ENCODE results near the gene ITPRID2. TPM values are rescaled to one million over a fixed set of nuclear protein-coding genes. Genes with fewer than 3 reads are reported as not detected.
"Not testable (repeated sequence)": the region's sequence is repeated elsewhere in the genome, so short reads cannot be mapped to it uniquely, and the experiment has no call there.

The ITPRID2 gene
- total RNA-seq, 1 donor from 2014 or later = 115 TPM

DNA sequence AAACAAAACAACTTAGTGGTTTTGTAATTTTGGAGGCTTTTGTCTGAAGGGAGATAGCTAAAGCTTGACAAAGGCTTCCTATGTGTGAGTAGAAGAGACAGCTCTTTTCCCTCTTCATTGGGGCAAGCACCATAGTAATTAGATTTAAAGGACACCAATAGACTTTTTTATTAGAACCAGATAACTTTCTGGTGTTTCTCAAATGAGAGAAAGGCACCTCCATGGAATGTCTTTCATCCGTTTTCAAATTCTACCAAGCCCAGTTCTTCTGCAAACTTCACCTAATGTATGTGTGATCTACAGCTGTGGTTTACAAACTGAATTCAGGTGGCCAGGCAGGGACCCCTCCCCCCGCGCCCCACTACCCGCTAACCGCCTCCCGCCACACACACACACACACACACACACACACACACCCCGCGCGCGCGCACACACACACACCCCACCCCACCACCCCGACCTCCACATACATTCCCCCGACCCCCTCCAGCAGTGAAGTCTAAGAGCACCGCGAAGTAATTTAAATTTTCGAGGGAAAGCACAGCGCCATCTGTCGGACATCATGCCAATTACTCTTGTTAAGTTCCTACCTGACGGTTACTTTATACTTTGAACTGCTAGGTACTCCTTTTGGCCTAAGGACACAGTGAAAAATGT is 62.5 kb downstream of the ITPRID2 start:
- Mint-ChIP-seq H3K4me3 (peak overlapping the region; percentile 40), H3K36me3 (ENCODE audit: low read depth) (no peaks in the 10 kb centered on the region), H3K27ac (ENCODE audit: unreplicated experiment) (no peak overlapping the region), H3K9me3 (peaks cover 2% of the 10 kb centered on the region), H3K4me1 (peaks cover 16% of the 10 kb centered on the region), H3K27me3 (ENCODE audit: low read depth) (no peaks in the 10 kb centered on the region)
- TF ChIP-seq, protein P1, sequence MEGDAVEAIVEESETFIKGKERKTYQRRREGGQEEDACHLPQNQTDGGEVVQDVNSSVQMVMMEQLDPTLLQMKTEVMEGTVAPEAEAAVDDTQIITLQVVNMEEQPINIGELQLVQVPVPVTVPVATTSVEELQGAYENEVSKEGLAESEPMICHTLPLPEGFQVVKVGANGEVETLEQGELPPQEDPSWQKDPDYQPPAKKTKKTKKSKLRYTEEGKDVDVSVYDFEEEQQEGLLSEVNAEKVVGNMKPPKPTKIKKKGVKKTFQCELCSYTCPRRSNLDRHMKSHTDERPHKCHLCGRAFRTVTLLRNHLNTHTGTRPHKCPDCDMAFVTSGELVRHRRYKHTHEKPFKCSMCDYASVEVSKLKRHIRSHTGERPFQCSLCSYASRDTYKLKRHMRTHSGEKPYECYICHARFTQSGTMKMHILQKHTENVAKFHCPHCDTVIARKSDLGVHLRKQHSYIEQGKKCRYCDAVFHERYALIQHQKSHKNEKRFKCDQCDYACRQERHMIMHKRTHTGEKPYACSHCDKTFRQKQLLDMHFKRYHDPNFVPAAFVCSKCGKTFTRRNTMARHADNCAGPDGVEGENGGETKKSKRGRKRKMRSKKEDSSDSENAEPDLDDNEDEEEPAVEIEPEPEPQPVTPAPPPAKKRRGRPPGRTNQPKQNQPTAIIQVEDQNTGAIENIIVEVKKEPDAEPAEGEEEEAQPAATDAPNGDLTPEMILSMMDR (conservative IDR thresholded peaks at IDR 0.05) = peak; percentile 71
- peak; percentile 75 for DNase-seq (ENCODE audit: low read depth, low spot score)

DNA sequence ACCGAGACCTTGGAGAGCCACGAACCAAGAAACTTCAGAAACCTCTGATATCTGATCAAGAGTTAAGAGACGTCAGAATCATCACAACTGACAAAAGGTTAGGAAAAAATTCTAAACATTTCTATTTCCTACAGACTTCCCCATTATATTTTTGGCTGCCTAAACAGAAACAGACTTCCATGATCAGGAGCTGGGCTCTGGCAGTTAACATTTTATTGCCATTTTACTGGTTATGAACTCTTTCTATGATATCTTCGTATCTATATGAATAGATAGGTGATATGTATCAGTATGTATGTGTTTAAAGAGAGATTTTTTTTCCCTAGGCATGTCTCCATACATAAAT is 63.0 kb downstream of the ITPRID2 start:
- H3K27ac Mint-ChIP-seq (ENCODE audit: unreplicated experiment) = no peak overlapping the region

DNA sequence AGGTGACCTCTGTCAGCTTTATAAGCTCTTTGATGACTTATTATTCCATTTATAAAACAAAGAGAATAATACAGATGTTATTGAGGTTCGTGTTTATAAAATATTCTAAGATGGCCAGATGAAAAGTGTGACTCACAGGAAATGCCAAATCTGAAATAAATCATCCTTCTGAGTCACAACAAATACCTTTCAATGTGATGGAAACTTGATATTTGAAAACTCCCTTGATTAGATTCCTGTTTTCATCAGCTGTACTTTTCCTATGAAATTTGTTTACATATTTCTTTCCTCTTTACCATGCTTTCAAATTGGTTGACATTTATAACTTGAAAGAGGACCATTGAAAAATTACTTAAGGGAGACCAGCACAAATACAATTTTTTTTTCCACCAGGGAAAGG is 63.5 kb downstream of the ITPRID2 start:
- Mint-ChIP-seq H3K4me3 (no peak overlapping the region), H3K36me3 (ENCODE audit: low read depth) (no peaks in the 10 kb centered on the region), H3K4me1 (peaks cover 16% of the 10 kb centered on the region), H3K9me3 (no peaks in the 10 kb centered on the region), H3K27ac (ENCODE audit: unreplicated experiment) (no peak overlapping the region), H3K27me3 (ENCODE audit: low read depth) (no peaks in the 10 kb centered on the region)
- TF ChIP-seq, protein P1 (conservative IDR thresholded peaks at IDR 0.05) = no peak
- DNase-seq (ENCODE audit: low read depth, low spot score) = no peak

More for the DNA sequence above, 63.0 kb downstream of the ITPRID2 start:
- Mint-ChIP-seq H3K4me3 (peak overlapping the region; percentile 40), H3K9me3 (peaks cover 1% of the 10 kb centered on the region), H3K4me1 (peaks cover 16% of the 10 kb centered on the region), H3K27me3 (ENCODE audit: low read depth) (no peaks in the 10 kb centered on the region), H3K36me3 (ENCODE audit: low read depth) (no peaks in the 10 kb centered on the region)
- TF ChIP-seq, protein P1 (conservative IDR thresholded peaks at IDR 0.05) = no peak
- no peak for DNase-seq (ENCODE audit: low read depth, low spot score)

DNA sequence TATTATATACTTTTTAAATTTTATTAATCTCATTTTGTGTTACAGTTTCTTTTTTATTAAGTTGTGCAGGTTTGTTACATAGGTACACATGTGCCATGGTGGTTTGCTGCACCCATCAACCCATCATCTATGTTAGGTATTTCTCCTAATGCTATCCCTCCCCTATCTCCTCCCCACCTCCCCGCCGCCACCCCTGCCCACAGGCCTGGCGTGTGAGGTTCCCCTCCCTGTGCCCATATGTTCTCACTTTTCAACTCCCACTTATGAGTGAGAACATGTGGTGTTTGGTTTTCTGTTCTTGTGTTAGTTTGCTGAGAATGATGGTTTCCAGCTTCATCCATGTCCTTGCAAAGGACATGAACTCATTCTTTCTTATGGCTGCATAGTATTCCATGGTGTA is 64.3 kb downstream of the ITPRID2 start:
- not testable (repeated sequence) for H3K27ac Mint-ChIP-seq (ENCODE audit: unreplicated experiment)

DNA sequence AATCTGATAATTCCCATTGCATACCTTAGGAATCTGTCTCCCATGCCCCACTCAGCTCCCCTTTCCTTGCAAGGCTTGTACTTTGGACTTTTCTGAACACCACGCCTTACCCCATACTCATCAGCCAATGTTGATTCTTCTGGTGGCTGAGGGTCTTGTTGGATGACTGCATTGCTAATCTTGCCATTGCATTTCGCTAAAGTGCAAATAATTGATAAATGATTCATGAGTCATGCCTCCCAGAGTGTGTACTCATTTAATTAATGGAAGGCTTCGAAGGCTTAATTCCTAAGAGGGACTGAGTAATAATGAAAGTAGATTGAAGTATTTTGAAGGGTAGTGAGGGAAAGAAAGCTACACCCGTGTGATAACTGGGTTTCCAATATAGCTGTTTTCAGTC is 66.1 kb downstream of the ITPRID2 start:
- no peaks in the 10 kb centered on the region for H3K27me3 Mint-ChIP-seq (ENCODE audit: low read depth)
- H3K4me3 Mint-ChIP-seq = no peak overlapping the region
- DNase-seq (ENCODE audit: low read depth, low spot score) = no peak
- no peaks in the 10 kb centered on the region for H3K36me3 Mint-ChIP-seq (ENCODE audit: low read depth)
- H3K4me1 Mint-ChIP-seq = peaks cover 16% of the 10 kb centered on the region
- no peak overlapping the region for H3K27ac Mint-ChIP-seq (ENCODE audit: unreplicated experiment)
- TF ChIP-seq, protein P1 (conservative IDR thresholded peaks at IDR 0.05) = no peak
- H3K9me3 Mint-ChIP-seq = no peaks in the 10 kb centered on the region

More for the DNA sequence above, 64.3 kb downstream of the ITPRID2 start:
- peaks cover 16% of the 10 kb centered on the region for H3K4me1 Mint-ChIP-seq
- H3K4me3 Mint-ChIP-seq; H3K27me3 Mint-ChIP-seq (ENCODE audit: low read depth); H3K36me3 Mint-ChIP-seq (ENCODE audit: low read depth); H3K9me3 Mint-ChIP-seq; DNase-seq (ENCODE audit: low read depth, low spot score): not testable (repeated sequence)

DNA sequence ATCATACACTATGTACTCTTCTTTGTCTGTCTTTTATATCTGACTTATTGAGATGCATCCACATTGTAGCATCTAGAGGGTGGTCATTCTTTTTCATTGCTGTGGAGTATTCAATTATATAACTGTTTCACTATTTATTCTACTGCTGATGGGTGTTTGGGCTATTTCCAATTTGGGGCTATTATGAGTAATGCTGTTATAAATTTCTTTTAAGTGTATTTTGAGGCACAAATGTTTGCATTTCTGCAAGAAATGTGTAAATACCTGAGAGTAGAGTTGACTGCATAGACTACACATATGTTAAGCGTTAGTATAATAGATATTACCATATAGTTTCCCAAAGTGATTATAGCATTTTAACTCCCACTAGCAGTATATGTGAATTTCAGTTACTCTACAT is 67.2 kb downstream of the ITPRID2 start:
- no peak overlapping the region for H3K4me3 Mint-ChIP-seq
- H3K27me3 Mint-ChIP-seq (ENCODE audit: low read depth) = no peaks in the 10 kb centered on the region
- no peak for DNase-seq (ENCODE audit: low read depth, low spot score)
- H3K27ac Mint-ChIP-seq (ENCODE audit: unreplicated experiment) = no peak overlapping the region
- no peaks in the 10 kb centered on the region for H3K36me3 Mint-ChIP-seq (ENCODE audit: low read depth)
- H3K4me1 Mint-ChIP-seq = peaks cover 12% of the 10 kb centered on the region
- no peaks in the 10 kb centered on the region for H3K9me3 Mint-ChIP-seq
- TF ChIP-seq, protein P1 (conservative IDR thresholded peaks at IDR 0.05) = no peak

Measured in neural crest cell (in vitro differentiated cells).